Neural cell (in vitro differentiated cells): Measurements from ENCODE around the gene CARD9. TPM values are rescaled to one million over a fixed set of nuclear protein-coding genes. Genes with fewer than 3 reads are reported as not detected.

ENCODE experiments used
- H2AFZ ChIP-seq: fragments of 200-600, 300-800 bp; sonication (generic), shearing (Covaris generic); 2 replicates; pipeline ENCODE4 v1.6.0; 2014; ENCODE audit warnings: low read depth, mild to moderate bottlenecking, antibody characterized with exemption, low read length, moderate library complexity
- H3F3A ChIP-seq: fragments of 200-600 bp; shearing (Covaris generic); 2 replicates; pipeline ENCODE4 v1.6.1; 2016; ENCODE audit warnings: mild to moderate bottlenecking, moderate library complexity, mixed read lengths, antibody characterized with exemption, low read length; ENCODE audit not compliant: insufficient read depth, poor library complexity, severe bottlenecking
- H3K27ac ChIP-seq: fragments of 200-600, 300-800 bp; sonication (generic), shearing (Covaris generic); 2 replicates; pipeline ENCODE4 v1.5.1; 2014; ENCODE audit warnings: mild to moderate bottlenecking, low read length, moderate library complexity
- H3K27me3 ChIP-seq: fragments of 300-800, 200-600 bp; sonication (generic), shearing (Covaris generic); 2 replicates; pipeline ENCODE4 v1.6.0; 2014; ENCODE audit warnings: mild to moderate bottlenecking, low read depth, low read length, moderate library complexity; ENCODE audit not compliant: insufficient read depth
- H3K36me3 ChIP-seq: fragments of 300-800, 200-600 bp; sonication (generic), shearing (Covaris generic); 2 replicates; pipeline ENCODE4 v1.5.1; 2014; ENCODE audit warnings: mild to moderate bottlenecking, antibody characterized with exemption, low read length, moderate library complexity; ENCODE audit not compliant: insufficient read depth
- H3K4me2 ChIP-seq: fragments of 300-800, 200-600 bp; sonication (generic), shearing (Covaris generic); 2 replicates; pipeline ENCODE4 v1.6.0; 2014; ENCODE audit warnings: mild to moderate bottlenecking, low read length
- H3K4me3 ChIP-seq: fragments of 300-800, 200-600 bp; sonication (generic), shearing (Covaris generic); 2 replicates; pipeline ENCODE4 v1.5.1; 2014; ENCODE audit warnings: mild to moderate bottlenecking, low read length, moderate library complexity
- H3K79me2 ChIP-seq: fragments of 200-600 bp; shearing (Covaris generic); replicated peaks from 2 replicates; pipeline ENCODE4 v1.6.0; 2014; ENCODE audit warnings: mild to moderate bottlenecking, low read length, moderate library complexity; ENCODE audit not compliant: insufficient read depth
- H3K9ac ChIP-seq: fragments of 300-800, 200-600 bp; sonication (generic), shearing (Covaris generic); 2 replicates; pipeline ENCODE4 v1.6.1; 2016; ENCODE audit warnings: mild to moderate bottlenecking, low read length, mixed read lengths
- H3K9me2 ChIP-seq: fragments of 200-600 bp; shearing (Covaris generic); 2 replicates; pipeline ENCODE4 v1.6.1; 2016; ENCODE audit warnings: mild to moderate bottlenecking, low read length, mixed read lengths; ENCODE audit not compliant: insufficient read depth
- H3K9me3 ChIP-seq: fragments of 200-600, 300-800 bp; sonication (generic), shearing (Covaris generic); 2 replicates; pipeline ENCODE4 v1.6.1; 2016; ENCODE audit warnings: mild to moderate bottlenecking, mixed run types, low read length, moderate library complexity, mixed read lengths
- H4K20me1 ChIP-seq: fragments of 200-600 bp; shearing (Covaris generic); 2 replicates; pipeline ENCODE4 v1.6.1; 2016; ENCODE audit warnings: mild to moderate bottlenecking, mixed run types; ENCODE audit not compliant: insufficient read depth
- EP300 ChIP-seq: fragments of 450-650 bp; conservative IDR thresholded peaks from 2 replicates; pipeline ENCODE4 v1.6.1; 2014; ENCODE audit warnings: antibody characterized with exemption, mild to moderate bottlenecking, moderate library complexity; ENCODE audit not compliant: poor library complexity, severe bottlenecking
- EZH2 ChIP-seq: fragments of 200-600, 300-800 bp; shearing (Covaris generic), sonication (generic); IDR thresholded peaks from 2 replicates; pipeline ENCODE4 v1.6.1; 2014; ENCODE audit warnings: antibody characterized with exemption, low read length, borderline replicate concordance, mild to moderate bottlenecking; ENCODE audit not compliant: insufficient read depth, poor library complexity, severe bottlenecking
- MXI1 ChIP-seq: fragments of 450-650 bp; conservative IDR thresholded peaks from 2 replicates; pipeline ENCODE4 v1.6.1; 2014; ENCODE audit warnings: antibody characterized with exemption, mild to moderate bottlenecking; ENCODE audit not compliant: poor library complexity, severe bottlenecking
- POLR2AphosphoS5 ChIP-seq: IDR thresholded peaks from 2 replicates; pipeline ENCODE4 v1.6.1; 2012
- RAD21 ChIP-seq: fragments of 450-650 bp; conservative IDR thresholded peaks from 2 replicates; pipeline ENCODE4 v1.6.1; 2014; ENCODE audit warnings: antibody characterized with exemption, mild to moderate bottlenecking, moderate library complexity
- SMC3 ChIP-seq: fragments of 450-650 bp; conservative IDR thresholded peaks from 2 replicates; pipeline ENCODE4 v1.6.1; 2014; ENCODE audit warnings: antibody characterized with exemption, mild to moderate bottlenecking, moderate library complexity; ENCODE audit not compliant: poor library complexity
- TAF1 ChIP-seq: IDR thresholded peaks from 2 replicates; pipeline ENCODE4 v1.6.1; 2012; ENCODE audit warnings: low read depth
- polyA plus RNA-seq: library from polyadenylated mRNA; depleted of rRNA; stranded (reverse); fragments of >200 nt; gene quantifications from 2 replicates; pipeline ENCODE4 v1.2.3, GENCODE V29; 2014
- TF ChIP-seq, protein P1 (sequence below): IDR thresholded peaks from 2 replicates; pipeline ENCODE4 v1.6.1; 2012; ENCODE audit warnings: borderline replicate concordance
- TF ChIP-seq, protein P2 (sequence below): fragments of 450-650 bp; IDR thresholded peaks from 2 replicates; pipeline ENCODE4 v1.5.1; 2014; ENCODE audit warnings: antibody characterized with exemption, mild to moderate bottlenecking, moderate library complexity; ENCODE audit not compliant: poor library complexity, severe bottlenecking

The CARD9 gene
- polyA plus RNA-seq, 1 donor from 2014 or later = 0.77 TPM

DNA sequence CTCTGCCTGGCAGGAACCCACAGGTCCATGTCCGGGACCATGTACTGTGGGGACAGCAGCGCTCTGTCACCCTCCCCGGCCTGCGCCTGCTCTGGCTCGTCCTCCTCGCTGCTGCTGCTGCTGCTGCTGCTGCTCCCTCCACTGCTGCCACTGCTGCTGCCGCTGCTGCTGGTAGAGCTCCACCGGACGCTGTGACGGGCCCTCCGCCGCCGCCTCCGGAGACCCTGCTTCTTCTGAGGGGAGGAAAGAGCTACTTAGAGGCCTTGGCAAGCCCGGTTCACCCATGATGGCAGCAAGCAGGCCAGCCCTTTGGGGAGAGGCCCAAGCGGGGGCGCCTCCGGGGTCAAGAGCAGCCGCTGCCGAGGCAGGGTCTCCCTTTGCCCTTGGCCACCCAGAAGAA, 10.0 kb upstream of the CARD9 start:
- Histone ChIP-seq H4K20me1 (no peaks in the 10 kb centered on the region), H3K9ac (no peak overlapping the region)

DNA sequence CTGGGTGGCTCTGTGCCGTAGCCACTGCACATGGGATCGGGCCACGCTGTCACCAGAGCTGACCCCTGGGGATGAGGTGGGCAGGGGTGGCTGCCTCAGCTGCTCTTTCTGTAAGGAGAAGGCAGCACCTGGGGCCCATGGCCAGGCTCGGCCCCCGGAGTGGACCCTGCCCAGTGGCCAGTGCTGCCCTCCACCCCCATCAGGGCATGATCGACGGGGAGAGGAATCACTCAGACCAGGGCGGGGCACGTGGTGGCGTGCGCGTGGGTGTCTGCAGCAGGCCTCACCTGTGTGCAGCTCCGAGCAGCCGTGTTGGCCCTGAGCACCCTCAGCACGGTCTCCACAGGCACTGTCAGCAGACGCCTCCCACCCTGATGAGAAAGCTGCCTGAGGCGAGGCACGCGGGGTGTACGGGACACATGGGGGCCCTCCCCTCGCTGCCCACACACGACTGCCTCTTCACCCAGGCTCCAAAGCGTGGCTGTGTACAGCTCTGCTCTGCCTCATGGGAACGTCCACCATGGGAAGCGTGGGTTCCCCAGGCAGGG, 8.6 kb upstream of the CARD9 start:
- Histone ChIP-seq H3K9ac (no peak overlapping the region), H3K4me2 (no peak overlapping the region), H3K9me2 (no peaks in the 10 kb centered on the region), H3K4me3 (no peak overlapping the region), H2AFZ (no peak overlapping the region), H3K9me3 (no peaks in the 10 kb centered on the region), H3K27ac (no peak overlapping the region), H3K36me3 (no peaks in the 10 kb centered on the region), H4K20me1 (no peaks in the 10 kb centered on the region), H3K79me2 (no peaks in the 10 kb centered on the region), H3K27me3 (no peaks in the 10 kb centered on the region), H3F3A (no peaks in the 10 kb centered on the region)
- TF ChIP-seq, protein P1, sequence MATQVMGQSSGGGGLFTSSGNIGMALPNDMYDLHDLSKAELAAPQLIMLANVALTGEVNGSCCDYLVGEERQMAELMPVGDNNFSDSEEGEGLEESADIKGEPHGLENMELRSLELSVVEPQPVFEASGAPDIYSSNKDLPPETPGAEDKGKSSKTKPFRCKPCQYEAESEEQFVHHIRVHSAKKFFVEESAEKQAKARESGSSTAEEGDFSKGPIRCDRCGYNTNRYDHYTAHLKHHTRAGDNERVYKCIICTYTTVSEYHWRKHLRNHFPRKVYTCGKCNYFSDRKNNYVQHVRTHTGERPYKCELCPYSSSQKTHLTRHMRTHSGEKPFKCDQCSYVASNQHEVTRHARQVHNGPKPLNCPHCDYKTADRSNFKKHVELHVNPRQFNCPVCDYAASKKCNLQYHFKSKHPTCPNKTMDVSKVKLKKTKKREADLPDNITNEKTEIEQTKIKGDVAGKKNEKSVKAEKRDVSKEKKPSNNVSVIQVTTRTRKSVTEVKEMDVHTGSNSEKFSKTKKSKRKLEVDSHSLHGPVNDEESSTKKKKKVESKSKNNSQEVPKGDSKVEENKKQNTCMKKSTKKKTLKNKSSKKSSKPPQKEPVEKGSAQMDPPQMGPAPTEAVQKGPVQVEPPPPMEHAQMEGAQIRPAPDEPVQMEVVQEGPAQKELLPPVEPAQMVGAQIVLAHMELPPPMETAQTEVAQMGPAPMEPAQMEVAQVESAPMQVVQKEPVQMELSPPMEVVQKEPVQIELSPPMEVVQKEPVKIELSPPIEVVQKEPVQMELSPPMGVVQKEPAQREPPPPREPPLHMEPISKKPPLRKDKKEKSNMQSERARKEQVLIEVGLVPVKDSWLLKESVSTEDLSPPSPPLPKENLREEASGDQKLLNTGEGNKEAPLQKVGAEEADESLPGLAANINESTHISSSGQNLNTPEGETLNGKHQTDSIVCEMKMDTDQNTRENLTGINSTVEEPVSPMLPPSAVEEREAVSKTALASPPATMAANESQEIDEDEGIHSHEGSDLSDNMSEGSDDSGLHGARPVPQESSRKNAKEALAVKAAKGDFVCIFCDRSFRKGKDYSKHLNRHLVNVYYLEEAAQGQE = no peak
- TF ChIP-seq POLR2AphosphoS5 (no peak), EZH2 (no peak), EP300 (no peak), RAD21 (no peak), TAF1 (no peak), SMC3 (no peak)

More for the DNA sequence above, 10.0 kb upstream of the CARD9 start:
- Histone ChIP-seq H3K27ac (no peak overlapping the region), H3K9me3 (no peaks in the 10 kb centered on the region), H3K9me2 (no peaks in the 10 kb centered on the region), H3F3A (no peaks in the 10 kb centered on the region), H3K36me3 (no peaks in the 10 kb centered on the region), H3K4me3 (no peak overlapping the region), H3K79me2 (no peaks in the 10 kb centered on the region), H2AFZ (no peak overlapping the region), H3K4me2 (no peak overlapping the region), H3K27me3 (no peaks in the 10 kb centered on the region)
- TF ChIP-seq POLR2AphosphoS5 = no peak
- no peak for TF ChIP-seq EP300
- no peak for TF ChIP-seq SMC3
- TF ChIP-seq, protein P1 = no peak
- TF ChIP-seq RAD21 = no peak
- no peak for TF ChIP-seq TAF1
- TF ChIP-seq EZH2 = no peak
- TF ChIP-seq, protein P2, sequence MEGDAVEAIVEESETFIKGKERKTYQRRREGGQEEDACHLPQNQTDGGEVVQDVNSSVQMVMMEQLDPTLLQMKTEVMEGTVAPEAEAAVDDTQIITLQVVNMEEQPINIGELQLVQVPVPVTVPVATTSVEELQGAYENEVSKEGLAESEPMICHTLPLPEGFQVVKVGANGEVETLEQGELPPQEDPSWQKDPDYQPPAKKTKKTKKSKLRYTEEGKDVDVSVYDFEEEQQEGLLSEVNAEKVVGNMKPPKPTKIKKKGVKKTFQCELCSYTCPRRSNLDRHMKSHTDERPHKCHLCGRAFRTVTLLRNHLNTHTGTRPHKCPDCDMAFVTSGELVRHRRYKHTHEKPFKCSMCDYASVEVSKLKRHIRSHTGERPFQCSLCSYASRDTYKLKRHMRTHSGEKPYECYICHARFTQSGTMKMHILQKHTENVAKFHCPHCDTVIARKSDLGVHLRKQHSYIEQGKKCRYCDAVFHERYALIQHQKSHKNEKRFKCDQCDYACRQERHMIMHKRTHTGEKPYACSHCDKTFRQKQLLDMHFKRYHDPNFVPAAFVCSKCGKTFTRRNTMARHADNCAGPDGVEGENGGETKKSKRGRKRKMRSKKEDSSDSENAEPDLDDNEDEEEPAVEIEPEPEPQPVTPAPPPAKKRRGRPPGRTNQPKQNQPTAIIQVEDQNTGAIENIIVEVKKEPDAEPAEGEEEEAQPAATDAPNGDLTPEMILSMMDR = no peak
- no peak for TF ChIP-seq MXI1
